ENCODE results near the gene THSD4.
"Not testable (repeated sequence)": the region's sequence is repeated elsewhere in the genome, so short reads cannot be mapped to it uniquely, and the experiment has no call there.

Gene THSD4

GRCh38 chr15:71431343-71432336 is 316.4 kb downstream of the THSD4 start:
- no peak for DNase-seq (ENCODE audit: low spot score)

GRCh38 chr15:71433402-71433801 is 318.1 kb downstream of the THSD4 start:
- no peak for DNase-seq (ENCODE audit: low spot score)

DNA sequence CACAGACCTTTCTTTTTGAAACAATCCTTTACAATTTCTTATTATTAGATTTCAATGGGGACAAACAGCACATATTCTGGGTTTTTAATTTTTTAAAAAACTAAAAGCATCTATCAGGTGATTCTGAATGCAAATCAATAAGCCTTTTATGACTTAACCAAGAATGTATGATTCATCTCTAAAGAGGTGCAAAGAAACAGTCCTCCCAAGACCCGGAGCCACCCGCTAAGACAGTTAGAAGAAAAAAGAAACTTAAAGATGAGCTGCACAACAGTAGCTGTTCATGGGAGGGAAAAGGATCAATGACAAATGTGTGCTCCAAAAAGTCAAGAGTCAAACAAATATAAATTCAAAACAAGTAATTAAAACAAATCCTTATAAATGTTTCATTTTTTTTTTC is 319.5 kb downstream of the THSD4 start:
- no peak for DNase-seq (ENCODE audit: low spot score)

GRCh38 chr15:71435552-71435951 is 320.3 kb downstream of the THSD4 start:
- DNase-seq (ENCODE audit: low spot score) = no peak

DNA sequence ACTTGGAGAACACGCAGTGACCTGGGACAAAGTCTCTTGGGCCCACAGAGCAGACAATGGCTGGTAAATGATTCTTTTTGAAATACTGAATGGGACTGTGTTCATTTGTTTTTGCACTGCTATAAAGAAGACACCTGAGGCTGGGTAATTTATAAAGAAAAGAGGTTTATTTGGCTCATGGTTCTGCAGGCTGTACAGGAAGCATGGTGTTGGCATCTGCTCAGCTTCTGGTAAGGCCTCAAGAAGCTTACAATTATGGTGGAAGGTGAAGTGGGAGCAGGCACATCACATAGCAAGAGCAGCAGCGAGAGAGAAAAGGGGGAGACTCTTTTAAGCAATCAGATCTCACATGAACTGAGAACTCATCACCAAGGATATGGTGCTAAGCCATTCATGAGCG is 321.6 kb downstream of the THSD4 start:
- DNase-seq (ENCODE audit: low spot score) = no peak

- no peak for DNase-seq (ENCODE audit: low spot score)
Measured at GRCh38 chr15:71437404-71437803, 322.1 kb downstream of the THSD4 start.

DNA sequence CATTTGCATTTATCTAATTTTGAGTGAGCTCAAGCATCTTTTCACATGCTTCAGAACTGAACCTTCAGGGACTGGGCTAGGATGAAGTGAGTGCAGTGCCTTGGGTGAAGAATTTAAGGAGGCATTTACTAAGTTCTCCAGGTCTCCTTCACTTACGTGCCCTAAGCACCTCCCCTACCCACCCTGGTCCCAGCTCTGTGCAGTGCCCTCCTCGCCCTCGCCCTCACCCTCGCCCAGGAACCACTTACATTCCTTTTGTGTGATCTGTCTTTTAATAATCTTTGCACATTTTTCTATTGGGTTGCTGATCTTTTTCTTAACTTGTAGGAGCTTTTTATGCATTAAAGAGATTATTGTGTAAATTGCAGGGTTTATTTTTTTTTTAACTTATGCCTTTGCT is 322.6 kb downstream of the THSD4 start:
- DNase-seq (ENCODE audit: low spot score) = no peak

GRCh38 chr15:71439478-71439877 is 324.2 kb downstream of the THSD4 start:
- DNase-seq (ENCODE audit: low spot score) = not testable (repeated sequence)

DNA sequence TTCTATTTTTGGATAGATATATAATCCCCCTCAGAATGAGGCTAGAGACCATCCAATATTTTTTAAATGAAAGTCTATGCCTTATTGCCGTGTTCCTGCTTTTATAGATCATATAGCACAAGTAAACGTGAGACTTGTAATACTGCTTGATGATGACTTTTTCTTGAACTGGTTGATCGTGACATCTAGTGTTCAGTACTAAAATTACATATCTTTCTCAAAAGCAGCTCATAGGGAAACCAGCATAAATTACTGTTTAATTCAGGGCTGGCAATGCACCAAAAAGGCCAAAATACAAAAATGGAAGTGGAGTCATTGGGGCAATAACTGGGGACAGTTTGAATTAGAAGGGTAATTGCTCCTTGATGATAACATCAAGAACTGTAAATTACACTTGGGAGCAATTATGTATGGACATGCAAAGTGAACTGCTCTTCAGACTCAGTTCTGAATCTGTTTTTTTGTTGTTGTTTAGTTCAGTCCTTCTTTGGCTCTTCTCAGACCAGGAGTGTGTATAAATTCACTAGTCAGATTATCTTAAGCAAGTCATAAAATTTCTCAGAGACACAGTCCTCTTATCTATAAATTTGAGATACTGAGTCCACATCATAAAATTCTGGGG is 325.3 kb downstream of the THSD4 start:
- DNase-seq (ENCODE audit: low spot score) = no peak

DNA sequence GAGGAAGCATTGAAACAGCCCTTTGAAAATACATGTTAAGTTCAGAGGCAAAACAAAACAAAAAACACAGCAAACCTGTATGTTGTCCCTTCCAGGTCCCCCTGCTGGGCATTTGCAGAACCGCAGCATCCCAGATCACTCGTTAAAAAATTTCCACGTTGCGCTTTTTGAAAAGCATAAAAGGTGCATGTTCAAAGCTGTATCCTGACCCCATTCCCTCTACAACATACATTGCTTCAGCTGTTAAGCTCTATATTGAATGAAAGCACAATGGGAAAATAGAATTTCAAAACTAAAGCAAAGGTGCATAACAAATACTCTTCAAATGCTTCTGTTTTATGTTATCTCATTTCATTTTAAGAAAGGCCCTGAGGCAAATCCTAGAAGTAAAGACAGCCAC is 328.3 kb downstream of the THSD4 start:
- DNase-seq (ENCODE audit: low spot score) = no peak

DNA sequence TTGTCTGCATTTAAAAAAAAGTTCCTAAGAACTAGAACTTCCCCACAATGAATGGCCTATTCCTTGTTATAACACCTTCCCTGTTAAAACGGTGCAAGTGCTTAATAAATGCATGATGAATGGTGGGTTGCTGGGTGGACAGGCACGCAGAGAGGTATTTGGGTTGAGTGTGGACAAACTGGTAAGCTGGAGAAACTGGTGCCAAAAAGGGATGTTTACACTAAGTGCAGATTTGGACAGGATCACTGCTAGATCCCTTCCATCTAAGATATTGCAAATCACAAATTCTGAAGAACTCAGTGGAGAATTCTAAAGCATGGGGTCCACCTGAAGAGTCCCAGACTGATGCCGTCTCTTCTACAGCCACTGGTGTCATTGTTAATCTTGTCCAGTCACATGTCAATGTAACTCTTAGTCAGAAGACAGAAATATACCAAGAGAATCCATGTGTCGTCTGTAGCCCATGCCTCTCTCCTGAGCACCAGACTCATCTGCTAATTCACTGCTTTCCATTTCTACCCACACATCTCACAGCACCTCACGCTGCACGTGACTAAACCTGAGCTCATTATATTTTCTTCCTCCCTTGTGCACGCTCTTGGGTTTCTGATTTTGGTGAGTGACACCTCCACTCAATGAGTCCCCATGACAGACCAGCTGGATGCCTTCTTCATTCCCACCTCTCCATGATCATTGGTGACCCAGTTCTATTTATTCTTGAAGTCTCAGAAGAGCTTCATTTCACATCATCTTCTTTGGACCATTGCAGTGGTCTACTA is 328.9 kb downstream of the THSD4 start:
- DNase-seq (ENCODE audit: low spot score) = no peak

- no peak for DNase-seq (ENCODE audit: low spot score)
Measured at GRCh38 chr15:71444866-71445590, 329.8 kb downstream of the THSD4 start.

DNA sequence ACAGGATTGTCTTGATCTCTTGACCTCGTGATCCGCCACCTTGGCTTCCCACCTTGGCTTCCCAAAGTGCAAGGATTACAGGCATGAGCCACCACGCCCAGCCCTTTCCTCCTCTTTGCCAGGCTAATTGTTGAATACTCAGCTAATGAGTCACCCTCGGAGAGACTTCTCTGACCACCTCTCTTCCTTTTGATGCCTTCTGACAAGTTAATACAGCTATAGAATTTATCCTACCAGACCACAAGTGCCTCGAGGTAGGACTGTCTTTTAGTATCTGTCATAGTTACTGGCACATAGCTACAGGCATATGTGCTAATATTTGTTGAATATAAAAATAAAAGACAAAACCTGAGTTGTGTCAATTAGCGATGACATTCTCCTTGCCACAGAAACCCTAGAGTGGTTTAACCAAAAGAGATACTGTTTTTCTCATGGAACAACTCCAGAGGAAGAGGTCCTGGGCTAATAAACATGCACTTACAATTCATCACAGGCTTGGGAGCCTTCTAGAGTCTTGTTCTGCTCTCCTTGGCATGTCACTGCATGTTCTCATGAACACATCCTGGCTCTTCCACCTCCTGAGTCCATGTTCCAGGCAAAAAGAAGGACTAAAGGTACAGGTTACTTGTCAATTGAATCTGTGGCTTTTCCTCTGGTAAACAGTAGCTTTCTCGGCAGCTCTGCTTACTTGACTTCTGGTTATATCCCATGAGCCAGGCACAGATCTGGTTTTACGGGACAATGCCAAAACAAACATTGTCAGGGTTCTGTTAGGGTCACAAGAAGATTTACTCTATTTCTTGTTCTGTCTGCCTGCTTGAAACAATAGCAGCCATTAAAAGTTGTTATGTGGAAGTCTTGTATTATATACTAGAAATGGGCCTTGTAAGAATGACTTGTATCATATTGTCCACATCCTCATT is 332.3 kb downstream of the THSD4 start:
- no peak for DNase-seq (ENCODE audit: low spot score)

DNA sequence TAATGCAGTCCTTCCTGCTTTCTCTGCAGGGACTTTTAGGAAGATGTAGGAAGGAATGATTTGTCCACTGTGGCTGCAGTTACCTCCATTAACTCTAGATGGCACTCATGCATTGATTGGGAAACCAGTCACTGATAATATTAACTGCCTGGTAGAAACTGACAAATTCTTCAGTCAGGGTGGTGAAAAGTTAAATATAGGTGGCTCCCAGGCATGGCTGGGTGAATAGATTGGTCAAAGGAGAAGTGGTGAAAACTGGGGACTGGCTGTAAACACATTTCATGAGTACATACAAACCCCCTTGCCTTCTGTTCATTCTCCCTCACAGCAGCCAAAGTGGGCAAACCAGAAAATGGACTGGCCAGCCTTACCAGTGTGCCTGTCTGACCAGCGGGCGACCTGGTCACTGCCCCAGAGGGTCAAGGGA is 333.4 kb downstream of the THSD4 start:
- no peak for DNase-seq (ENCODE audit: low spot score)

DNA sequence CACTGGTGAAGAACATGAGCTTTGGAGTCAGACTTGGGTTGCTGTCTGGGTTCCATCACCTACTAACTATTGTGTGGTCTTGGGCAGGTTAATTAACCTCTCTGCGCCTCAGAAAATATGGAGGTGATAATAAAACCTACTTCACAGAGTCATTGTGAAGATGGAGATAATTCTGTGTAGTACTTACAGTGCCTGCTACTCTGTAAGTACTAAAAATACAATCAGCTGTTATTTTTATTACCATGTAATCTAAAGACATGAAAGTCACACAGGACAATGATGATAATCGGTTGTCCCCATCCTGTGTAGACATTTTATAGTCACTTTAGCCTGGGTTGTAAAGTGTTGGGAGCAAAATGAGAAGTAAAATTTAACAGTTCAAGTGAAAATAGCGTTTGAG is 334.1 kb downstream of the THSD4 start:
- no peak for DNase-seq (ENCODE audit: low spot score)

DNA sequence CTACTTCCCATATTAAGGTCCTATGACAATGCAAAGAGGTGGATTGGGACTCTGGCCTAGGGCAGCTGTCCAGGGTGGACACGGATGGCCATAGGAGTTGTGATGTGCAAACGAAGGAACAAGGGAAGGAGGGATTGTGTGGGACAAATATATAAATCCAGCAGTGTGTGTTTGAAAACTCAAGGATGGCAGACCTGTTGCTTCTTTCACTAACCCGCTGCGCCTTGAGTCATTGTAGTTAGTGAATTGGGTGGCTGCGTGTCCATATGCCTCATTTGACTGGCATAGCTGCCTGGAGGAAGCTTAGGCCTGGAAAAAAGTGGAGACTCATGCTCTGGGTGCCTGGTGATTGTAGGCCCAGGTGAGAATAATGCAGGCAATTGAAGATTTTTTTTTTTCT is 334.7 kb downstream of the THSD4 start:
- DNase-seq (ENCODE audit: low spot score) = no peak

DNA sequence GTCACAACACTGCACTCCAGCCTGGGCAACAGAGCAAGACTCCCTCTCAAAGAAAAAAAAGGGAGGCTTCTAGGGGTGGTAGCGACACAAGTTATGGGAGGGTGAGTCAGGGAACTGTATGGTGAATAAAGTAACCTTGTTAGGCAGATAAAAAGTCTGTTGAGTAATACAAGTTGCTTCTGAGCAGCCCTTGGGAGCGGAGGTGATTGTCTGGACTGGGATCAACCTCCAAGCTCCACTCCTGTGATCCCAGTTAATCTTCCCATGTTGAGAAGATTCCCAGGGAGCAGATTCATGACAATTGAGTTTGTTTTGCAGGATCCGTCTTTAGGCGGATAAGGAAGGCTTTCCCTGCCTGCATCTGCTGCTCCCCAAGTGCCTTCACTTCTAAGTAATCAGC is 335.9 kb downstream of the THSD4 start:
- no peak for DNase-seq (ENCODE audit: low spot score)

DNA sequence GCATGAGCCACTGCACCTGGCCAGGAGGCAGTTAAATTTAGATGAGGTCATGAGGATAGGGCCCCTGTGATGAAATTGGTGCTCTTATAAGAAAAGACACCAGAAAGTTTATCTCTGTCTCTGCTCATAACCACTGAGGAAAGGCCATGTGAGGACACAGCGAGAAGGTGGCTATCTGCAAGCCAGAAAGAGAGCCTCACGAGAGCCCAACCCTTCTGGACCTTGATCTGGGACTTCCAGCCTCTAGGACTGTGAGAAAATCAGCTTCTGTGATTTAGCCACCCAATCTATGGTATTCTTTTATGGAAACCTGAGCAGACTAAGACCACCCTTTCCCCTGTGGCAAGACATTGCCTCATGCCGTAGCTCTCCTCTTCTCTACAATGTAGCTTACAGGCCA is 337.6 kb downstream of the THSD4 start:
- no peak for DNase-seq (ENCODE audit: low spot score)

- no peak for DNase-seq (ENCODE audit: low spot score)
Measured at GRCh38 chr15:71454462-71454996, 339.3 kb downstream of the THSD4 start.

DNA sequence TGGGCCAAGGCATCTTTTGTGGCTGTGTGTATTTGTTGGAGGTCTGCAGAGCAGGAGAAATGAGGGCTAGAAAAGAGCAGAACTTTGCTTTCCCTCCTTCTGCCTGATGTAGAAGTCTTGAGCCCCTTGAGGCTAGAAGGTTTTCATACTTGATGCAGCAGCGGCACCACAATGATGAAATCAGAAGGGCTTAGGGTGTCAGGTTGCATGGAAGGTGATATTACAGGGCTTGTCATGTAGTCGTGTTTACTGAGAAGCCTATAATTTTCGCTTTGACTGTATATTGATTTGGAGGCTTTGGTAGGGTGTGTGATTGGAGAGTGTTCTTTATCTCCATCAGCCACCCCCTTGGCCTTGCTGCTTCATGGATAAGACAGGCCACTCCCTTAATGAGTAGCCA is 339.8 kb downstream of the THSD4 start:
- no peak for DNase-seq (ENCODE audit: low spot score)

GRCh38 chr15:71455878-71456277 is 340.6 kb downstream of the THSD4 start:
- DNase-seq (ENCODE audit: low spot score) = no peak

All from left forelimb (tissue), 1 donor.